Posterior vena cava (tissue), 2 donors: Measurements from ENCODE around the gene FAM174C. TPM values are rescaled to one million over a fixed set of nuclear protein-coding genes. Genes with fewer than 3 reads are reported as not detected.
A peak's percentile ranks its signal among the peaks of the same experiment; 100 is the strongest.

Experiments used
- DNase-seq: peaks from one replicate; pipeline ENCODE4 v3.0.0-alpha.2; 2020; ENCODE audit warnings: low spot score
- intact Hi-C, 2 donors: fragments of 100-400 bp; cut with DNase I; formaldehyde crosslinking; loops; one replicate each; pipeline versions ENCODE4 v1.14.1 to v1.14.2; 2022 to 2023
- total RNA-seq, 2 donors: library from RNA; stranded (reverse); fragmentation: NEBNext Ultra II Directional; extraction: Animal tissue kit (Norgen Biotek cat#: 25700); gene quantifications; one replicate each; pipeline ENCODE4 v1.2.1, GENCODE V29; 2021
- donor health status: DM: yes; HTN: yes; CAD: no.
- donor health status: DM: yes; HTN: yes; CAD: no.

FAM174C gene
- total RNA-seq, 2 donors from 2014 or later = 25.2 to 27.2 TPM

GRCh38 chr19:1257475-1258162 is 17.7 kb upstream of the FAM174C start:
- intact Hi-C loops = no loop called here
- DNase-seq = no peak

GRCh38 chr19:1258163-1258492 is 17.2 kb upstream of the FAM174C start:
- no peak for DNase-seq

GRCh38 chr19:1258707-1259205 is 16.6 kb upstream of the FAM174C start:
- intact Hi-C loops = no loop called here
- DNase-seq = no peak

More at GRCh38 chr19:1258163-1258492, 17.2 kb upstream of the FAM174C start:
- intact Hi-C loops = no loop called here

DNA sequence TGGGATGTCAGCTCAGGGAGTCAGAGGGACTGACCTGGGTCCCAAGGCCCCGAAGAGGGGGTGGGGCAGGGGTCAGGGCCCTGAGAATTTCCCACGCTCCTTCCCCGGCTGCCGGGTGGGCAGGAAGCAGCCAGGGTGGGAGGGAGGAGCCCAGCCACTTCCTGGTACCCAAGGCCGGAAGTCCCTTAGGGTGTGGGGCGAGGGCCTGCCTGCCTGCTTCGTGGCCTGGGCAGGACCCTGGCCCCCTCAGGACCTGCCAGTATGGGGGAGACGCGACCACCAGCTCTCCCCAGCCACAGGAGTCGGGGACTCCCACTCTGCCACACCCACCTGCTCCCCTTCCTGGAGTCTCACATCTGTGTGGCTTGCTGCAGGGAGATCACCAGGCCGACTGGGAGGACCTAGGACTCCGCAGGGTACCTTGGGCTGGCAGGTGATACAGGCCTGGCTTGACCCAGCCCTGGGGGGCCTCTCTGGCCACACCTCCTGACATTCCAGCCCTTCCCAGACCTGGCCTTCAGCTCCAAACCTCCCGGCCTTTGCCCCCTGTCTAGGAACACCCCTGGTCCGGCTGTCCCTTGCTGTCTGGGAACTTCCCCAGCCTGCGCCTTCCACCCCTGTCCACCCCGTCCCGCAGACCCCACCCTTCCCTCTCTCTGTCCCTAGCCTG is 16.0 kb upstream of the FAM174C start:
- intact Hi-C loops = no loop called here
- DNase-seq = peak; percentile 95

DNA sequence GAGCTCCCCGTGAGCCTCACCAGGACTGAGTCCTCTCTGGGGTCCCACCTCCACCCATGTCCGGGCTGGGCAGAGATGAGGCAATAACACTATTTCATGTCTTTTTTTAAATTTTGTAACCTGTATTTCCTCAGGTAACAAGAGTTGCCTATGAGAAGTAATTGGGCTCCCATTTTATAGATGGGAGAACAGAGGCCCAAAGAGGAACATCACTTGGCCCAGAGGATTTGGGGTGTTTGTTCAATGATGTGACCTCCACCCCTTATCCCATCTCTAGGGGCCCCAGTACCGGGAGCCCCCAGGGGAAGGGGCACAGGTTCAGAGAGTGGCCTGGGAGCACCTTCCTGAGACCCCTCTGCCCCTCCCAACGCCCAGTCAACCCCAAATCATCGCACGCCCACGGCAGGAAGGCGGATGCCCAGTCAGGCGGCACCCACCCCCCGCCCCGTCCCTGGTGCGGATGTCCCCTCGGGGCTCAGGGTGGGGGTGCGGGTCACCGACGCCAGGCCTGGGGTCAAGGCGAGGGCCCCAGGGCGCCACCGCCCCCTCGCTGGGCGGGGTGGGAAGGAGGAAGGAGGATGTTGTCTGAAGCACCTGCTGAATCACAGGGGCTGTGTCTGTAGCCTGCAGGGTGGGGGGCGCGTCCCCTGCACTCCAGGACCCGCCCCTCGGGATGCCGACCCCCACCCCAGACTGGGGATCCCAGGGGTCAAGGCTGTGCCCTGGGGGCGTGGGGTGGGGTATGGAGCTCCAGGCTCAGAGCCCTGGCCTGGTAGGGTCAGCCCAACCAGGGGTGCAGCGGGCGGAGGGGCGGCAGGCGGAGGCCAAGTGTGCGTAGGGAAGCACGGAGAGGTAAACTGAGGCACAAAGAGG is 15.2 kb upstream of the FAM174C start:
- intact Hi-C loops = no loop called here
- DNase-seq = no peak

- DNase-seq = peak; percentile 99
- intact Hi-C loops = no loop called here
Measured at GRCh38 chr19:1260749-1261537, 14.4 kb upstream of the FAM174C start.

DNA sequence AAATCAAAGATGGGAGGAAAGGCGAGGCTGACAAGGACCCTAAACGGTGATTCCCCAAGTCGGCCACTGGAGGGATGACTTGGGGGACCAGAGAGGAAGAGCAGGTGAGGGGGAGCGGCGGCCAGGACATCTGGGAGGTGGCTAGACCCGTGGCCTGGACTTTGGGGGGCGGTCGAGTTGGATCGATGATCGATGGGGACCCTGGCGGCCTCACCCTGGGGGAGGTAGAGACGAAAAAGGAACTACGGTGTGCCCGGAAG is 13.9 kb upstream of the FAM174C start:
- DNase-seq = no peak
- intact Hi-C loops = no loop called here

- intact Hi-C loops = no loop called here
- no peak for DNase-seq
Measured at GRCh38 chr19:1261798-1262622, 13.3 kb upstream of the FAM174C start.

DNA sequence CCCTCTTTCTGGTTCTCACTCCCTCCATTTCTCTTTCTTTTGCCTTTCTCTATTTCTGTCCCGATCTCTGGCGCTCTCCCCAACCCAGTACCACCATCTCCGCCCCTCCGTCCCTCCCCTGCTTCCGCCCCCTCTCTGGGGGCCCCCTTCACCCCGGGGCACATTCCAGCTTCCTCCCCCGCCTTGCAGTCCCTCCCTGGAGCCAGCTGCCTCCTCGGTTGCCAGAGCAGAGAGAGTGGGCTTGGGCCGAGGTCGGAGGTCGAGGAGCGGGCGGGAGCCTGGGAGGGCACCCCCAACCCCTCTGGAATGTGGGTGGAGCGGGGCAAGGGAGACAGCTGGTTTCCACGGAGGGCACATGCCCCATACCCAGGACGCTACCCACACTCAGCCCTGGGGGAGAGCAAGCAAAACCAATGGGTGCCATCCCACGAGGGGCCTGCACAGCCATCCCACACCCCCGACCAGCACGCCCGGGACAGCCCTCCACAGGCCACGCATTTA is 12.7 kb upstream of the FAM174C start:
- intact Hi-C loops = no loop called here
- no peak for DNase-seq

DNA sequence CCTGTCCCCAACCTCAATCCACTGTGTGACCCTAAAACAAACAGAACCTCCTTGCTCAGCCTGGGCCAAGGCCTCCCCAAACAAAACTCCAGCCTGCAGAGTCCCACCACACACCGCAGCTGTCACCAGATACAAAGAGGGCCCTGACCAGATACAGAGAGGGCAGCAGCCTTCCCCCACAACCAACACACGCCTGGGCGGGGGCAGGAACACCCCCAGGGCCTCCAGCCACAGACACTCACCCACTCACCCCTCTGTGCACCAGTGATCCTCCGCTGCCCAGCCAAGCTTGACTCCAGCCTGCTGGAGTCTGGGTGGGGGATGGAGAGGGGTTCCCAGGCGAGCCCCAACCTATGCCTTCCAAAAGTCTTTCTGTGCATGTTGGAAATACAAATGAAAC is 12.1 kb upstream of the FAM174C start:
- DNase-seq = no peak
- intact Hi-C loops = no loop called here

DNA sequence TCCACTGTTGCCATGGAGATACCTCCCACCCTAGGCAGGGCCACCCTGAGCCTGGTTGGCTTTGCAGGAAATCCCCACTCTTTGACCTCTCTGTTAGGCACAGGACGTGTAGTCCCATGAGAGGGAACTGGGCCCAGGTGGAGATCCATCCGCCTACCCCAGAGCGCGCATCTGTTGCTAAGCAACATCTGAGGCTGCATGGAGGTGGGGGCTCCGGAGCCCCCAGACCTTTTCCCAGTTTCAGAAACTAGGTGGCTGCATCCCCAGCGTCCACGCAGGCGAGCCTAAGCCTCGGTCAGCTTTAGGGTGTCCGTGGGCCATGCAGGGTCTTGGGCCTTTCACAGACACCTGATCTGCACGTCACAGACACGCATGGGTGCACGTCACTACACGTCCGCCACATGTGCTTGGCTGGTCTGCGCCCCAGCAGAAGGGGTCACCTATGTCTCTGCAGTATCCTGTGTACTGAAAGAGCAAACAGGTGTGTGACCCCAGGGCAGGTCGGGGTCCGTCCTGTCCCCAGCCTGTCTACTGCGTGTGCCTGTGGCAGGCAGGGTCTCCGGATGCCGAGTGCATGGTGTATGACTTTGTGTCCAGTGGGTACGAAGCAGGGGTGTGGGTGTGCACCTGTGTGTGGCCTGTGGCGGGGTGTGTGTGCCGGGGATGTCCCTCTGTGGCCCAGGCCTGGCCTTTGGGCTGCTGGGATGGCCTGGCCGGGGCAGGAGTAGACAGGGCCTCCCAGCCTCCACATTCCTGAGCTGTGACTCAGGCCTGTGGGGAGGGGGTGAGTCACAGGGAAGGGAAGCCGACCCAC is 10.3 kb upstream of the FAM174C start:
- peak; percentile 93 for DNase-seq
- intact Hi-C loops = no loop called here

- intact Hi-C loops = loop anchor here in 1 of 2 donors (2.0 kb wide), 1 partner anchor 21 kb away; no protein-coding TSS in a partner anchor
Measured at GRCh38 chr19:1265615-1266128, 9.7 kb upstream of the FAM174C start.

GRCh38 chr19:1266129-1266915 is 9.0 kb upstream of the FAM174C start:
- peak; percentile 97 for DNase-seq
- intact Hi-C loops = loop anchor here in 1 of 2 donors (2.0 kb wide), 1 partner anchor 22 kb away; no protein-coding TSS in a partner anchor

More at GRCh38 chr19:1265615-1266128, 9.7 kb upstream of the FAM174C start:
- peak; percentile 95 for DNase-seq

- intact Hi-C loops = loop anchor here (1.0 to 2.0 kb wide), 2 partner anchors 22 to 23 kb away; no protein-coding TSS in a partner anchor
- peak; percentile 95 for DNase-seq
Measured at GRCh38 chr19:1266916-1267476, 8.3 kb upstream of the FAM174C start.

GRCh38 chr19:1267477-1268225 is 7.7 kb upstream of the FAM174C start:
- intact Hi-C loops = loop anchor here (1.0 to 2.0 kb wide), 2 partner anchors 23 kb away; no protein-coding TSS in a partner anchor
- peak; percentile 85 for DNase-seq
